NCI-H2081 treated with DMSO at 0.1 percent for 48 hours (cell line): Measurements from ENCODE around the gene GPR137.

Source experiments
- DNase-seq: peaks from one replicate; lab custom pipeline; 2025; lab: John Stamatoyannopoulos, UW

The GPR137 gene

DNA sequence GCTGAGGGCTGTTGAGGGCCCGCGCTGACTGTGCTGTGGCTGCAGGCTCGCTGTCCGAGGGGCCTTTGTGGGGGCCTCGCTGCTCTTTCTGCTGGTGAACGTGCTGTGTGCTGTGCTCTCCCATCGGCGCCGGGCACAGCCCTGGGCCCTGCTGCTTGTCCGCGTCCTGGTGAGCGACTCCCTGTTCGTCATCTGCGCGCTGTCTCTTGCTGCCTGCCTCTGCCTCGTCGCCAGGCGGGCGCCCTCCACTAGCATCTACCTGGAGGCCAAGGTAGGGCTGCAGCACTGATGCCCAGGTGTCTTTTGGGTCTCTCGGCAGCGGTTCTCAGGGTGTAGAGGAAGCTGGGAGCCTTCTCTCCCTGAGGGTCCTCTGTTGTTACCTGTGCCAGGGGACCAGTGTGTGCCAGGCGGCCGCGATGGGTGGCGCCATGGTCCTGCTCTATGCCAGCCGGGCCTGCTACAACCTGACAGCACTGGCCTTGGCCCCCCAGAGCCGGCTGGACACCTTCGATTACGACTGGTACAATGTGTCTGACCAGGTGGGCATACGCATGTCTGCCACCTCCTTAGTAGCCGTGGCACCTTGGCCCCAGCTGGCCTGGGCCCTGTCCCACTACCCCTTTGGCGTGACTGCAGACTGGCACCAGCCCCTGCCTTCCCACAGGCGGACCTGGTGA lies 2.2 kb downstream of the GPR137 start:
- no peak for DNase-seq

DNA sequence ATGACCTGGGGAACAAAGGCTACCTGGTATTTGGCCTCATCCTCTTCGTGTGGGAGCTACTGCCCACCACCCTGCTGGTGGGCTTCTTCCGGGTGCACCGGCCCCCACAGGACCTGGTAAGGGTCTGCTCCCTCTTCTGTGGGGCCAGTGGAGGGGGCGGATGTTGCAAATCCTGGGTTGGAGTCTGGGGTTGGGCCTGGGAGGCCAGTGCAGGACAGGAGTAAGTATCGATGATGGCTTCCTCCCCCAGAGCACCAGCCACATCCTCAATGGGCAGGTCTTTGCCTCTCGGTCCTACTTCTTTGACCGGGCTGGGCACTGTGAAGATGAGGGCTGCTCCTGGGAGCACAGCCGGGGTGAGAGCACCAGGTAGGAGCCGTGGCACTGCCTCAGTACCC lies 2.7 kb downstream of the GPR137 start:
- no peak for DNase-seq

DNA sequence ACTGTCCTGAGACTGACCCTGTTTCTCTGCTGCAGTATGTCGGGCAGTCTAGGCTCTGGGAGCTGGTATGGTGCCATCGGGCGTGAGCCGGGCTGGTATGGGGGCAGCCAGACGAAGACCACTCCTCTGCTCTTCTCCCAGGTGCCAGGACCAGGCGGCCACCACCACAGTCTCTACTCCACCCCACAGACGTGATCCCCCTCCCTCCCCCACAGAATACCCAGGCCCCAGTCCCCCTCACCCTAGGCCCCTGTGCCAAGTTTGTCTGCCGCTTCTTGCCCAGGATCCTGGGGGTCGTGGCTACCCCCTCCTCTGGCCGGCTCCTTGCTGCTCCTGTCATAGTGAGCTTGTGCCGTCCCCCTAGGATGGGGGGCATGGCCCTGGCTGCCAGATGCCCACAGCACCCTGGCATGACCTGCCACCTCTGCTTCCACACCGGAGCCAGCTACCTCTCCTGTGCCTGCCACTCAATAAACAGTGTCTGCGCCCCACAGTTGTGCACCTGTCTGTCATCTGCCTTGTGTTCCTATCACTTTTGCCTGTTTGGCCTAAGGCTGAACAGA lies 3.4 kb downstream of the GPR137 start:
- DNase-seq = no peak

DNA sequence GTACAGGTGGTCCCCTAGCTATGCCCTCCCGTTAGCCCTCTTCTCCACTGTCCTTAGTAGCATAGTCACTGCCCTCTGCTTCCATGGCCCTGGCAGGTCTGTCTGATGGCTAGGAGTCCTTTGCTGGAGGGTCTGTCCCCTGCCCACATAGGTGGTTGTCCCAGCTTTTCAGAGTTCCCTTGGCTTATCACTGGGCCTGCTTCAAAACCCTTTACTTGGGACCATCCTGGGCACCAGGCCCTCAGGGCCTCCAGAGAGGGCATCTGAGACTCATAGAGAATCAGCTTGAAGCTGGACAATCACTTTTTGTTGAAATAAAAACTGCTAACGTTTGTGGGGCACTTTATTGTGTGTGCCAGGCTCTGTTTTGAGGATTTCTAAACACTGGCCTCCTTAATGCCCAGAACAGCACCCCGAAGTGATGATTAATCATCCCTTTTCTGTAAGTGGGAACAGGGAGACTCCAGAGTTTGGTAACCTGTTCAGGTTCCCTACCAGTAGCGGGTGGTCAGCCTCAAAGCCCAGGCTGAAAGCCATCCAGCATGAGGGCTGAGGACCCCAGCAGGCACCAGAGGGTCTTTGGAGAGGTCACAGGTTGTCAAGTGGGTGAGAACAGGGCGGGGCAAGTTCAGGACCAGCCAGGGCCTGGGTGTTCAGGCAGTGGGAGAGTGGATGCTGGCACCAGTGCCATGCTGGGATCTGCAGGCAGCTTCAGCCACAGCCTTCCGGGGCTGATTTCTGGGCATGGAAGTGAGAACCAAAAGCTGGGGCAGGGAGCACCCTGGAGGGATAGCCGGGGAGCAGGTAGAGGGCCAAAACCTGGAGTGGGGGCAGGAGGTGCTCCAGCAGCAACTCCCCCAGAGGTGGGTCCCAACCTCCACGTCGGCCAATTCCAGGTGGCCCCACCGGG lies 5.0 kb downstream of the GPR137 start:
- DNase-seq = no peak

DNA sequence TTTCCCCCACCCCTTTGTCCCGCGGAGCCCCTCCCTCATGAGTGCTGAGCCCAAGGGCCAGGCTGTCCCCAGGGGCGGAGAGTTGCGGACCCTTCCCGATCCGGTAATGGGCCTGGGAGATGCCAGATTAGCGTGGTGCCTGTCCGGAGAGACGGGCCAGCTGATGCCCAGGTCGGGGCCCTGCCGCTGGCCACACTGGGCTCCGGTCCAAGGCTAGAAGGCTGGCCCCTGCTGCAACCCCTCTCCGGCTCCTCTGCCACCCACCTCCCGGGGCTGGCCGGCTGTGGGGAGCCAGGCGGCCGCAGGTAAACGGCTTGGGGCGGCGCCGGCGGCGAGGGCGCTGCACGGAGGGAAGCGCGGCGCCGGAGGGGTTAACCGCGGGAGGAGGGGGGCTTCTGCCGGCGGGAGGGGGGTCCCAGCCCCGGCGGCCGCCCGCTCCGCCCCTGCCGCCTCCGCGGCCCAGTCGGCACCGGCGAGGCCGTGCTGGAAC lies 5.7 kb downstream of the GPR137 start, which contains the start of gene KCNK4:
TSS of gene KCNK4 (plus strand) at position 41 of the 490 bp plus-strand sequence. CDS start 1,717 bp downstream, outside the sequence.
- no peak for DNase-seq

DNA sequence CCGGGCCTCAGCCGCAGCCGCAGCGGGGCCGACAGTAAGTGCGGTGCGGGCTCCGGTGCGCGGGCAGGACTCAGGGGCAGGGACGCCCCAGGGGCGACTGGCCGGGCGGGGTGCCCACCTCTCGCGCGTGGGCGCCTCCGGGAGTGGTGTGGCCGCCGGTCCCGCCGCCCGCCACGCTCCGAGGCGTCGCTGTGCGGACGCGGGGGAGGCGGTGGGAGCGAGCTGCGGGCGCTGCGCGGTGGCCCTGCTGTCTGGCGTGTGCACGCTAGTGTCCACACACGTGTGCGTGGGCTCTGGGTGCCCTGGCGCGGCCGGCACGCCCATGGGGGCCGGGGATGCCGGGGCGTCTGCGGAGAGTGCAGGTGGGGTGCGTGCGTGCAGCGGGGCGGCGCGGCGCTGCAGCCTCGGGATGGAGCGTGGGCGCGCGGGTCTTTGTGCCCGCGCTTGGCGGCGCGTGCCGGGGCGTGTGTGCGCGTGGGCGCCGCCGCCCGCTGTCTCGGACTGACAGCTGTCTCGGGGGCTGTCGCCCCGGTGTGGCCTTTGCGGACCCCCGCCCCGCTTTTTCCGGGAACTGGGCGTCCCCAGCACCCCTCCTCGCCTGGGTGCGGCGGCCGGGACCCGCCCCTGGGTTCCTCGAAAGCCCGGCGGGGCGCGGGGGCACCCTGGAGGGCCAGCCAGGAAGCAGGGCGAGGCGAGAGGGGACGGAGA lies 6.3 kb downstream of the GPR137 start:
- no peak for DNase-seq

DNA sequence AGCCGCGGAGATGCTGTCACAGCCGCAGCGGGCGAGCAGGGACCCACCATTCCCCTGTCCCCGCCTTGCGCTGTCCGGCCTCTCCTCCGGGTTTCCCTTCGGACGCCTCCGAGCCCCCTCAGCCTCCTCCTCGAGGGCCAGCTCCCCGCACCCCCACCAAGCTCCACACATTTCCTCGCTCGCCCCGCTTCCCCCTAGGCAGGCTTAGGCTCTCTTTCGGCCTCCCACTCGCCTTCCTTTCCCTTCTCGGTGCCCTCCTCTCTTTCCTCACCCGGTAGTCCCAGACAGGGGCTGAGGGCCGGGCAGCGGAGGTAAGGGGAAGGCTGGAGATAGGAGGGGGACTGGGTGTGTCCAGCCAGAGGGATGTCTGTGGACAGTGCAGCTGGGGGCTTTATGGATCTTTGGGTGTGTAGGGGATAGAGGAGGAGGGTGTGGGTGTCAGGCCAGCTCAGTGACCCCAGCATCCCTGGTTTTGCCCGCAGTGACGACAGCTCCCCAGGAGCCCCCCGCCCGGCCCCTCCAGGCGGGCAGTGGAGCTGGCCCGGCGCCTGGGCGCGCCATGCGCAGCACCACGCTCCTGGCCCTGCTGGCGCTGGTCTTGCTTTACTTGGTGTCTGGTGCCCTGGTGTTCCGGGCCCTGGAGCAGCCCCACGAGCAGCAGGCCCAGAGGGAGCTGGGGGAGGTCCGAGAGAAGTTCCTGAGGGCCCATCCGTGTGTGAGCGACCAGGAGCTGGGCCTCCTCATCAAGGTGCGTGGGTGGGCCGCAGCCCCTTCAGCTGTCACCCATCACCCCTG lies 7.0 kb downstream of the GPR137 start:
- no peak for DNase-seq

DNA sequence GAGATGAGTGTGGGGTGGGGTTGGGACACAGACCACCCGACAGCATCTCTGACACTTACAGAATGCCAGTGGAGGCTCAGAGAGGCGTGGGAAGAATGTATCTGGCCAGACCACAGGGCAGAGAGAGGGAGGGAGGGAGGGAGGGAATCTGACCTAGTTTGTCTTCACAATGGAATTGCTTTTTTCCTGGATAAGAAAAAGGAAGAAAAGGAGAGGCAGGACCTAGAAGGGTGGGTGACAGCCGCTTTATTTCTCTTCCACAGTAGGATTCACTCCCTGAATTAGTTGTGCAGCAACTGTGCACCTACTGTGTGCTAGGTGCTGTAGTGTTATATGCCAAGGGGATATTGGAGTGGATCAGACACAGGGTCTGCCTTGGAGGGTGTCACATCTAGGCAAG lies 9.1 kb downstream of the GPR137 start:
- no peak for DNase-seq

DNA sequence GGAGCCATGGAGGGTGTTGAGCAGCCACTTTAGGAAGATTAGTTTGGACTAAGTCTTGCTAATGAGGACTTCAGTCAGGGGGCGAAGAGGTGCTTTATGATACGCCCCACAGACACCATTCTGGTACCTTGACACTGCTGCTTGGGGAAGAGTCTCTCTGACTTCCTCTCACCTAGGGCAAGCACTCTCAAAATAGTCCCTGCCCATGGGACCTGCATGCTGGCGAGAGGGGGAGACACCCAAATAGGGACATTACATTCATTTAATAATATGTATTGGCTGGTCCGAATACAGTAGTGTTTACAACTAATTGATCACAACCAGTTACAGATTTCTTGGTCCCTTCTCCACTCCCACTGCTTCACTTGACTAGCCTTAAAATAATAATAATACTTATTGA lies 10.1 kb downstream of the GPR137 start:
- DNase-seq = no peak

DNA sequence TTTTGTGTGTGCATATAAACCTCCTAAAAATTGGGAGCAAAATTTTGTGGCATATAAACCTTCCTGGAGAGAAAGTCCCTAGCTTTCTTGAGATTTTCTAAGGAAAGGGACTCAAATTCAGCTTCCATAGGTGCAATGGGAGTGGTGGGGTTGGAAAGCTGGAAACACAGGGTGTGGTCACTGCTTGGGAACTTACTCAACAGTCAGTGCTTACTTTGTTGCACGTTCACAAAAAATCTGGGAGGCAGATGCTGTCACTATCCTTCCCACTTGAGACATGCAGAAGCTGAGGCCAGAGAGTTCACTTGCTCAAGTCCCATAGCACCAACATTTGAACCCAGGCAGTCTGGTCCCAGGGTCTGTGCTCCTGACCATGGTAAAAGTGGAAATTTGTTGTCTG lies 10.6 kb downstream of the GPR137 start:
- DNase-seq = no peak

DNA sequence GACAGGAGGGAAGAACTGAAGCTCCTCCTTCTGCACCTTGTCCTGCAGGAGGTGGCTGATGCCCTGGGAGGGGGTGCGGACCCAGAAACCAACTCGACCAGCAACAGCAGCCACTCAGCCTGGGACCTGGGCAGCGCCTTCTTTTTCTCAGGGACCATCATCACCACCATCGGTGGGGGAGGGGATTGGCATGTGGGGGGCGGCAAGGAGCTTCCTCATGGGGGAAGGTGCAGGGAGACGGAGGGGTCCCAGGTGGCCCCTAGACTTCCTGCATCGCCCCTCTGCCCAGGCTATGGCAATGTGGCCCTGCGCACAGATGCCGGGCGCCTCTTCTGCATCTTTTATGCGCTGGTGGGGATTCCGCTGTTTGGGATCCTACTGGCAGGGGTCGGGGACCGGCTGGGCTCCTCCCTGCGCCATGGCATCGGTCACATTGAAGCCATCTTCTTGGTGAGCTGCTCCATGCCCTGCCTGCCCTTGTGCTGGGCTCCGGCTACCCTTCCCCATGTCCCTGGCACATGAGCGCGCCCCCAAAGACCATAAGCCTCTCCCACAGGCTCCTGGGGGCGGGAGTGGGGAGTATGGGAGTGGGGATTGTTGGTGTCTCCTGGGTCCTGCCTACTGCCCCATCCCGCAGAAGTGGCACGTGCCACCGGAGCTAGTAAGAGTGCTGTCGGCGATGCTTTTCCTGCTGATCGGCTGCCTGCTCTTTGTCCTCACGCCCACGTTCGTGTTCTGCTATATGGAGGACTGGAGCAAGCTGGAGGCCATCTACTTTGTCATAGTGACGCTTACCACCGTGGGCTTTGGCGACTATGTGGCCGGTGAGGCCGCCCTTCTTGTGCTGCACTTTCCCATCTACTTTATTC lies 11.4 kb downstream of the GPR137 start:
- no peak for DNase-seq

DNA sequence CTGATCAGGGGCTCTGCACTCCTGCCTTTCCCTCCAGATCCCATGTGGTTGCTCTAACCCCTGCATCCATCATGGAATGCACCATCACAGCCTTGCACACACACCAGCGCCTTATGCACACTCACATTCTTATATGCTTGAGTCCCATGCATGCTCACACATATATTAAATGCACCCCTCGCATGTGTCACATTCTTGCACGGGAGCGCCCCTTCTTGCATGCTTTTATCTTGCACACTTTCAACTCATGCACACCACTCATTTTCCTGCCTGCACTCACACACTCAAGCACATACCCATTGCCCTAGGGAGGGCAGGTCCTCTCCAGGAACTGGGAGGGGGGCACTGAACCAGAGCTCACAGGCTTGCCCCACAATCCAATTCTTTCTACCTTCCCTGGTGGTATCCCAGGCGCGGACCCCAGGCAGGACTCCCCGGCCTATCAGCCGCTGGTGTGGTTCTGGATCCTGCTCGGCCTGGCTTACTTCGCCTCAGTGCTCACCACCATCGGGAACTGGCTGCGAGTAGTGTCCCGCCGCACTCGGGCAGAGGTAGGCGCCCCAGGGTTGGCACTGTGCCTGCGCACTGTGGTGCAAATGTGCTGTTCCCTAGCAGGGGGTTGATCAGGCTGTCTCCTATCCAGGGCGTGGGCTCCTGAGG lies 12.2 kb downstream of the GPR137 start:
- DNase-seq = no peak

DNA sequence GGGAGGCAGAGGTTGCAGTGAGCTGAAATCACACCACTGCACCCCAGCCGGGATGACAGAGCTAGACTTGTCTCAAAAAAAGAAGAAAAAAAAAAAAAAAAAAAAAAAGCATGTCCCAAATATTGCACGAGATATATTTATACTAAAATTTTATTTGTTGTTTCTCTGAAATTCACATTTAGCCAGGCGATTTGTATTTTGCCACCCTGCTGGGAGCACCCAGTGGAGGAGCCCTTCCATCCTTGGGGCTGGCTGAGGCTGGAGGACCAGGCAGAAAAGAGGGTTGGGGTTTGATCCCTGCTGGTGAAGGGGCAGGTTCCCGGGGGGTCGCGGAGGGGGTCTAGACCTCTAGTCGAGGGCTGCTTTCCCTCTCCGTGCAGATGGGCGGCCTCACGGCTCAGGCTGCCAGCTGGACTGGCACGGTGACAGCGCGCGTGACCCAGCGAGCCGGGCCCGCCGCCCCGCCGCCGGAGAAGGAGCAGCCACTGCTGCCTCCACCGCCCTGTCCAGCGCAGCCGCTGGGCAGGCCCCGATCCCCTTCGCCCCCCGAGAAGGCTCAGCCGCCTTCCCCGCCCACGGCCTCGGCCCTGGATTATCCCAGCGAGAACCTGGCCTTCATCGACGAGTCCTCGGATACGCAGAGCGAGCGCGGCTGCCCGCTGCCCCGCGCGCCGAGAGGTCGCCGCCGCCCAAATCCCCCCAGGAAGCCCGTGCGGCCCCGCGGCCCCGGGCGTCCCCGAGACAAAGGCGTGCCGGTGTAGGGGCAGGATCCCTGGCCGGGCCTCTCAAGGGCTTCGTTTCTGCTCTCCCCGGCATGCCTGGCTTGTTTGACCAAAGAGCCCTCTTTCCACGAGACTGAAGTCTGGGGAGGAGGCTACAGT lies 13.6 kb downstream of the GPR137 start:
- no peak for DNase-seq

DNA sequence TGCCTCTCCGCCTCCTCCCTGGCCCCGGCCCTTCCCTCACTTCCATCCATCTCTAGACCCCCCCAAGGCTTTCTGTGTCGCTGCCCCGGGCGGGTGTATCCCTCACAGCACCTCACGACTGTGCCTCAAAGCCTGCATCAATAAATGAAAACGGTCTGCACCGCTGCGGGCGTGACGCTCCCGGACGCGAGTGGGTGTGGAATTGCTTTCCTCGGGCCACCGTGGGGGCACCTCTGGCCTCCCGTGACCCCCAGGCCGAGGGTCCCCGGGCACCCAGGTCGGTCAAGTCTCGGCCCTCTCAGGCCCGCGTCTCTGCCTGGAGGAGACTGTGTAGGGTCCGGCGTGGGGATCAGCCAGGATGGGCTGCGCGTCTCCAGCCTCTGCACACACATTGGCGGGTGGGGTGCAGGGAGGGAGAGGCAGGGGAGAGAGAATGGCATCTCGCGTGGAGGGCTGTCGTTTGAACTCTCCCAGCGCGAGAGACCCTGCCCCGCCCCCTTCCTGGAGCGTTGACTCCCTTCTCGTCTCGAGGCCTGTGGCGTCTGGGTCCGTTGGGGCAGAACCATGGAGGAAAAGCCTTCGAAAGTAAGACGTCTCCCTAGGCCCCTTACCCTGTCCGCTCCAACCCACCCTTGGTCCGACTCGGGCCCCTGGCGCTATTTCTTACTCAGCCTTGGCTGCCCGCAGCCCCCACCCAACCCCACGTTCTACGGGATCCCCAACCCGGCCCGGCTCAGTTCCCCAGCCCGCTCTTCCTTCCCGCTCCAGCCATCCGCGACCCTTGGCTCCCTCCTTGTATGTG lies 14.4 kb downstream of the GPR137 start, which contains the start of gene CATSPERZ:
TSS of gene CATSPERZ (plus strand) at position 512 of the 802 bp plus-strand sequence. CDS start at position 565, 53 bp downstream.
- no peak for DNase-seq

DNA sequence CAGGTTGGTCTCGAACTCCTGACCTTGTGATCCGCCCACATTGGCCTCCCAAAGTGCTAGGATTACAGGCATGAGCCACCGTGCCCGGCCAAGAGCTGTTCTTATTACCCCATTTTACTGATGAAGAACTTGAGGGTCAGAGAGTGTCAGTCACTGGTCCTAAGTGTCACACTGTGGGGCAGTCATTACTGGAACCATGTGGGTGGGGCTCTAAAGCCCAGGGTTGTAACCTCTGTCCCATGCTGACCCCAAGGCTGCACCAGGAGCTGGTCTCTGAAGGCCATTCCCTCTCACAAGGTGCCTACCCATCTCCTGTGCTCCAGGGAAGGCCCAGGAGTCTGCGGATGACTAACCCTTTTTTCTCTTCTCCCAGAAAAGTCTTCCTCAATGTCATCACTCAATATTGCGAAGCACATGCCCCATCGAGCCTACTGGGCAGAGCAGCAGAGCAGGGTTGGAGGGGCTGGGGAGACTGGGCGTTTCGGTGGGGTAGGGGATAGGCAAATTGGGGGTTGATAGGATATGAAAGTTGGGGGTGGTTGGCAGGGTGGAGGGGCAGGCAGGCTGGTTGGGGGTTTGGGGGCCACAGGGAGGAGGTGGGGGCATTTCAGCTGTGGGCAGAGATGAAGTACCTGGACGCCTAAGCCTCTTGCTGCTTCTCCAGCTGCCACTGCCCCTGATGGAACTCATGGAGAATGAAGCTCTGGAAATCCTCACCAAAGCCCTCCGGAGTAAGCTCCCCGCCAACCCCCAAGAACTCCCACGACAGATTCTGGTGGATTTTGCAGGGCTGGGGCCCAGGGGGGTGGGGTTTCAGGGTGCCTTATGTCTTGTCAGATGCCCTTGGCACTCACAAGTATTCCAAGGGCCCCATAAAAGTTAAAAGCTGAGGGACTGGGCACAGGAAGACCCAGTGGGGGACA lies 17.7 kb downstream of the GPR137 start:
- no peak for DNase-seq

DNA sequence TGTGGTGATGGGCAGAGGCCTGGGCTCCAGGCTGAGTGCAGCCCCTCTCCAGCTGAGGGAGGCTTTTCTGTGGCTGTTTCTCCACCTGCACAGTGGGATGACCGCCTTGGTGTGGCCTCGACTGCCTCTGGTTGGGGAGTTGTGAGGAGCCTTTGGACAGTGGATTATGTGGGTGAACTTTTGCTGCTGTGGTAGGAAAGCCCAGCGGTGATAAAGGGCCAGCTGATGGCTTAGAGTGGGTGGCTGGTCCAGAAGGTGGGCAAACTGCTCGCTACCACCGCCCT lies 18.3 kb downstream of the GPR137 start:
- DNase-seq = no peak
